ENCODE data around the gene GNL2.
"Not testable (repeated sequence)": the region's sequence is repeated elsewhere in the genome, so short reads cannot be mapped to it uniquely, and the experiment has no call there.

GNL2 gene

GRCh38 chr1:37559957-37560379, 35.8 kb downstream of the GNL2 start:
- not testable (repeated sequence) for DNase-seq (ENCODE audit: low spot score)

GRCh38 chr1:37559080-37559479, 36.7 kb downstream of the GNL2 start:
- DNase-seq (ENCODE audit: low spot score), result no peak

- DNase-seq (ENCODE audit: low spot score), result no peak
Observed at GRCh38 chr1:37558411-37558810, 37.3 kb downstream of the GNL2 start.

- DNase-seq (ENCODE audit: low spot score), result no peak
Observed at GRCh38 chr1:37557402-37557801, 38.3 kb downstream of the GNL2 start.

GRCh38 chr1:37556712-37557196, 39.0 kb downstream of the GNL2 start, which contains the start of gene DNALI1:
DNALI1 (plus strand) TSS chr1:37556940; CDS start chr1:37556995, 55 bp downstream.
- peak; percentile 85 for DNase-seq (ENCODE audit: low spot score)

GRCh38 chr1:37553927-37554808, 41.6 kb downstream of the GNL2 start, which contains the start of gene SNIP1:
SNIP1 (minus strand) TSS chr1:37554293; CDS start chr1:37554229, 64 bp downstream.
- peak; percentile 96 for DNase-seq (ENCODE audit: low spot score)

GRCh38 chr1:37553598-37553926, 42.2 kb downstream of the GNL2 start:
- no peak for DNase-seq (ENCODE audit: low spot score)

GRCh38 chr1:37549341-37549740, 46.4 kb downstream of the GNL2 start:
- DNase-seq (ENCODE audit: low spot score), result no peak

- no peak for DNase-seq (ENCODE audit: low spot score)
Observed at GRCh38 chr1:37545019-37545418, 50.7 kb downstream of the GNL2 start.

GRCh38 chr1:37544530-37544929, 51.2 kb downstream of the GNL2 start:
- DNase-seq (ENCODE audit: low spot score), result no peak

- DNase-seq (ENCODE audit: low spot score), result no peak
Observed at GRCh38 chr1:37540036-37540785, 55.5 kb downstream of the GNL2 start.

GRCh38 chr1:37539154-37539553, 56.6 kb downstream of the GNL2 start:
- not testable (repeated sequence) for DNase-seq (ENCODE audit: low spot score)

- DNase-seq (ENCODE audit: low spot score), result no peak
Observed at GRCh38 chr1:37537378-37537777, 58.4 kb downstream of the GNL2 start.

GRCh38 chr1:37533317-37534093, 62.2 kb downstream of the GNL2 start:
- no peak for DNase-seq (ENCODE audit: low spot score)

GRCh38 chr1:37532418-37533156, 63.1 kb downstream of the GNL2 start:
- not testable (repeated sequence) for DNase-seq (ENCODE audit: low spot score)

GRCh38 chr1:37529888-37530287, 65.8 kb downstream of the GNL2 start:
- DNase-seq (ENCODE audit: low spot score), result not testable (repeated sequence)

- no peak for DNase-seq (ENCODE audit: low spot score)
Observed at GRCh38 chr1:37519613-37520012, 76.1 kb downstream of the GNL2 start.

GRCh38 chr1:37518929-37519328, 76.8 kb downstream of the GNL2 start:
- DNase-seq (ENCODE audit: low spot score), result not testable (repeated sequence)

- not testable (repeated sequence) for DNase-seq (ENCODE audit: low spot score)
Observed at GRCh38 chr1:37518241-37518640, 77.5 kb downstream of the GNL2 start.

- DNase-seq (ENCODE audit: low spot score), result no peak
Observed at GRCh38 chr1:37517569-37517968, 78.2 kb downstream of the GNL2 start.

Data from putamen (tissue), 1 donor.